T47D (cell line): ENCODE data around the gene CC2D2A.
"Not testable (repeated sequence)": the region's sequence is repeated elsewhere in the genome, so short reads cannot be mapped to it uniquely, and the experiment has no call there.

Experiments used
- DNase-seq, 2 experiments: peaks; one replicate each; pipeline versions ENCODE4 v3.0.0 to v3.0.0-alpha.2; 2011 to 2012; ENCODE audit warnings: low read depth in 1 of 2, low spot score in 1 of 2
- JUND ChIP-seq: IDR thresholded peaks from 2 replicates; pipeline ENCODE4 v1.6.1; 2012; ENCODE audit warnings: low read depth
- in situ Hi-C: cut with HindIII; loops from 2 replicates; pipeline ENCODE4 v1.10.0; 2016; ENCODE audit warnings: low sequenced_read_pairs, low pct_unique_long_range_greater_than_20kb

CC2D2A gene

GRCh38 chr4:15502384-15502783, 32.7 kb downstream of the CC2D2A start:
- no peak for TF ChIP-seq JUND
- no peak for DNase-seq
- in situ Hi-C loops = no loop called here

GRCh38 chr4:15504041-15504440, 34.4 kb downstream of the CC2D2A start:
- in situ Hi-C loops = no loop called here
- TF ChIP-seq JUND = no peak
- no peak for DNase-seq

- no peak for DNase-seq
- no peak for TF ChIP-seq JUND
- in situ Hi-C loops = no loop called here
These were observed 36.8 kb downstream of the CC2D2A start for GRCh38 chr4:15506464-15506863.

- DNase-seq = no peak
- in situ Hi-C loops = no loop called here
- no peak for TF ChIP-seq JUND
These were observed 38.0 kb downstream of the CC2D2A start for GRCh38 chr4:15507679-15508078.

- TF ChIP-seq JUND = no peak
- DNase-seq = no peak
- in situ Hi-C loops = no loop called here
These were observed 41.3 kb downstream of the CC2D2A start for GRCh38 chr4:15510961-15511360.

- no peak for TF ChIP-seq JUND
- no peak for DNase-seq
- in situ Hi-C loops = no loop called here
These were observed 43.9 kb downstream of the CC2D2A start for GRCh38 chr4:15513545-15513944.

- no peak for TF ChIP-seq JUND
- no peak for DNase-seq
- in situ Hi-C loops = no loop called here
These were observed 45.4 kb downstream of the CC2D2A start for GRCh38 chr4:15515106-15515505.

- DNase-seq = no peak
- in situ Hi-C loops = no loop called here
- TF ChIP-seq JUND = no peak
These were observed 46.8 kb downstream of the CC2D2A start for GRCh38 chr4:15516494-15516893.

- in situ Hi-C loops = not testable (repeated sequence)
These were observed 48.0 kb downstream of the CC2D2A start for GRCh38 chr4:15517681-15518080.

GRCh38 chr4:15521442-15522039, 51.9 kb downstream of the CC2D2A start:
- no peak for DNase-seq
- TF ChIP-seq JUND = no peak
- in situ Hi-C loops = no loop called here

More at GRCh38 chr4:15517681-15518080, 48.0 kb downstream of the CC2D2A start:
- DNase-seq = not testable (repeated sequence)

GRCh38 chr4:15525080-15525479, 55.4 kb downstream of the CC2D2A start:
- in situ Hi-C loops = no loop called here
- DNase-seq = peak in 1 of 2 experiments; percentile 28
- TF ChIP-seq JUND = no peak

GRCh38 chr4:15526924-15527592, 57.4 kb downstream of the CC2D2A start:
- in situ Hi-C loops = no loop called here
- no peak for TF ChIP-seq JUND
- DNase-seq = no peak

GRCh38 chr4:15531792-15532191, 62.1 kb downstream of the CC2D2A start:
- in situ Hi-C loops = no loop called here
- no peak for DNase-seq
- no peak for TF ChIP-seq JUND

- in situ Hi-C loops = no loop called here
- no peak for TF ChIP-seq JUND
- no peak for DNase-seq
These were observed 64.1 kb downstream of the CC2D2A start for GRCh38 chr4:15533817-15534216.
